T-helper 1 cell (primary cell): Measurements from ENCODE around the gene AHNAK.
A peak's percentile ranks its signal among the peaks of the same experiment; 100 is the strongest.

Source experiments
- DNase-seq, 5 donors: peaks; one replicate each; pipeline ENCODE4 v3.0.0-alpha.2; 2012 to 2020

AHNAK gene

DNA sequence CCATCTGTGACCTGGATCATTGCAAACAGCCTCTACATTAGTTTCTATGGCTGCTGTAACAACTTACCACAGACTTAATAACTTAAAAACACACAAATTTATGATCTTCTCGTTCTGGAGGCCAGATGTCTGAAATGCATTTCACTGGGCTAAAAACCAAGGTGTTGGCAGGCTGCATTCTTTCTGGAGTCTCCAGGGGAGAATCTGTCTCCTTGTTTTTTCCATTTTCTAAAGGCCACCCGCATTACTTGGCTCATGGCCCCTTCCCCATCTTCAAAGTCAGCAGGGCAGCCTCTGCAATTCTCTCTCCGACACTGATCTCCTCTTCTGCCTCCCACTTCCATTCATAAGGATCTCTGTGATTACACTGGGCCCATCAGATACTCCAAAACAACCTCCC, 116.2 kb downstream of the AHNAK start:
- no peak for DNase-seq

DNA sequence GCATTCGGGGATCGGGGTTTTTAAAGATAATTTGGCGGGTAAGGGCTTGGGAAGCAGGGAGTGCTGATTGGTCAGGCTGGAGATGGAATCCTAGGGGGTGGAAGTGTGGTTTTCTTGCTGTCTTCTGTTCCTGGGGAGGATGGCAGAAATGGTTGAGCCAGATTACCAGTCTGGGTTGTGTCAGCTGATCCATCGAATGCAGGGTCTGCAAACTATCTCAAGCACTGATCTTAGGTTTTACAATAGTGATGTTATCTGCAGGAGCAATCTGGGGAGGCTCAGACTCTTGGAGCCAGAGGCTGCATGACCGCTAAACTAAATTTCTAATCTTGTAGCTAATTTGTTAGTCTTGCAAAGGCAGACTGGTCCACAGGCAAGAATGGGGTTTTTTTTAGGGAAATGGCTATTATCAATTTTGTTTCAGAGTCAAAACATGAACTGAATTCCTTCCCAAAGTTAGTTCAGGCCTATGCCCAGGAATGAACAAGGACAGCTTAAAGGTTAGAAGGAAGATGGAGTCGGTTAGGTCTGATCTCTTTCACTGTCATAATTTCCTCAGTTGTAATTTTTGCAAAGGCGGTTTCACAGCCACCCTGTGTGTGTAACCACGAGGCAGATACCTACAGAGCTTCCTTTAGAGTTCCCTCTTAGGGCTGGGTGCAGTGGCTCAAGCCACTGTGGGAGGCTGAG, 117.6 kb downstream of the AHNAK start:
- DNase-seq = no peak

DNA sequence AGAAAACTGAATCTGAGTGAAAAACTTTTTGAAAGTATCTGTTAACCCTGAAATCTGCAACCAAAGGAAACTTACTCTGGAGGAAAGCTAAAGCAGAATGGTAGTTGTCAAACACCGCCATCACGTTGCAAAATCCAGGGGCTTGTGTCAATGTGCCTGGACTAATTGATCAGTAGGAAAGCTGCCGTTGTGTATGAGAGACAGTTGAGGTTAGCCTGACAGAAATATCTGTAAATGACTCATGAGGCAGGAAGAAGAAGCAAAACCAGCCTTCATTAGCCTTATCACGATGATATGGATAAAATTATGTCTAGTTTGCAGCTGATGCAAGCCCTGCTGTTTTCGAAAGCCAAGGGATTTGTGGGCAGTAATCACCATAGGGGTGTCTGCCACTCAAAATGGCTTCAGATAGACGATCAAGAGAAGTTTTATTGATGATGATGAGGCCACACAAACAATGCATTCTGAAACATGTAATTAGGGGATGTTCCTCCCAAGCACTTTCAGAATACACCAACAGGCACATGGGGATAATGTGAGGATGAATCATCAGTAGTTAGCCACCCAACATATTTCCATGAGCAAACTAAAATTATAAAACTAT, 118.9 kb downstream of the AHNAK start:
- peak in 1 of 5 donors; percentile 89 for DNase-seq

DNA sequence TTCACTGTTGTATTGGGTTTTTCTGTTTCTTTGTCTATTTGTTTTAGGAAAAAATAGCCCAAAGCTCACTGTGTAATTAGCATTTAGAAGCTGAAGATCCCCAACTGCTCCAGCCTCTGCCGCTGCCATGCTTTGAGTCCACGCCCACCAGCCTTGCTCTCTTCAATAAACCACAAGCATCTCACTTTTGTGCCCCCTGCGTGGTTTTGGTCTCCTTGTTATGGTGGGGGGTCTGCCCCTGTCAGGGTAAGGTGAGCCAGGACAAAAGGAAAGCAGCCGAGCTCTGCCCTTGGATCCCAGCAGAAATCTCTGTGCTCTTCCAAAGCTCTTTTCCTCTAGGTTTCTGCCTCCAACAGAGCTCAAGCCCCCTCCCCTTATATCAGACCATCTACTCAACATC, 123.6 kb downstream of the AHNAK start:
- DNase-seq = no peak

DNA sequence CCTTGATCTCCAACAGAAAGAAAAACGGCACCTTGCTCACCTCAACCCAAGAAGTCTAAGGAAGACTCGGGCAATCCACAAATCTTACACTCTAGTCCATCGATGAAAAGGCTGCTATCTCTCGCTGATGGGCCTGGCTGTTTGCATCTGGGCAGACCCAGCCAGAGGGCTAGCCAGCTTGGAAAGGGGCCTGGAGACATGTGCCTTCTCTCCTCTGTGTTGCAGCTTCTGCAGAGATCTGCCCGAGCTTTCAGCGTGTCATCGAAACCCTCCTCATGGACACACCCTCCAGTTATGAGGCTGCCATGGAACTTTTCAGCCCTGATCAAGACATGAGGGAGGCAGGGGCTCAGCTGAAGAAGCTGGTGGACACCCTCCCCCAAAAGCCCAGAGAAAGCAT, 124.6 kb downstream of the AHNAK start:
- no peak for DNase-seq

DNA sequence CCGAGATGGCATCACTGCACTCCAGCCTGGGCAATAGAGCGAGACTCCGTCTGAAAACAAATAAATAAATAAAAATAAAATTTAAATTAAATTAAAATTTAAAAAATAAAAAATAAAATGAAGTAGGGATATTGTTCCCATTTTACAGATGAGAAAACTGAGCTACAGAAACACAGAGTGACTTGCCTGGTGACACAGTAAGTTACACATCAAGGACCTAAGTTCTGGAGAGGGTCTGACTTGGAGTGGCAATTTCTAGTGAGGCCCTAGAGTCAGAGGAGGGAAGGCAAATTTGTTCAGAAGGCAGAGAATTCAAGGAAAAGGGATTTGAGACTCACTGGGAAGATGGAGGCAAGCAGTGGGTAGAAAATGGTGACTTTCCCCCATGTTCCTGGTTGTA, 125.7 kb downstream of the AHNAK start:
- DNase-seq = no peak

DNA sequence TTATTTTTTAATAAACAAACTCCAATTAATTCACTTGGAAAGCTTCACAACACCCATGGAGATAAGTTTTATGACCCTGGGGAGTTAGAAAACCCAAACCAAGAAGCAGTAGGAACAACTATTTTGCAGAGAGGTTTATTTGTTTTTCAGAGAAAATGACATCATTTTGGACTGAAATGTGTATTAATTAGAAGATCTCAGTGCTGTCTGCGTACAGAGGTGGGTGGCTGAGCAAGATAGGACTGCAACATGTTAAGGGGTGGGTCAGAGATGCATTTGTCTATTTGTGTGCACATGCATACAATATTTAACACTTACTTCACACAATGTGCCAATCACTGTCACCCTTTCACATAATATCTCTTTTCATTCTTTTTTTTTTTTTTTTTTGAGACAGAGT, 126.7 kb downstream of the AHNAK start:
- no peak for DNase-seq

DNA sequence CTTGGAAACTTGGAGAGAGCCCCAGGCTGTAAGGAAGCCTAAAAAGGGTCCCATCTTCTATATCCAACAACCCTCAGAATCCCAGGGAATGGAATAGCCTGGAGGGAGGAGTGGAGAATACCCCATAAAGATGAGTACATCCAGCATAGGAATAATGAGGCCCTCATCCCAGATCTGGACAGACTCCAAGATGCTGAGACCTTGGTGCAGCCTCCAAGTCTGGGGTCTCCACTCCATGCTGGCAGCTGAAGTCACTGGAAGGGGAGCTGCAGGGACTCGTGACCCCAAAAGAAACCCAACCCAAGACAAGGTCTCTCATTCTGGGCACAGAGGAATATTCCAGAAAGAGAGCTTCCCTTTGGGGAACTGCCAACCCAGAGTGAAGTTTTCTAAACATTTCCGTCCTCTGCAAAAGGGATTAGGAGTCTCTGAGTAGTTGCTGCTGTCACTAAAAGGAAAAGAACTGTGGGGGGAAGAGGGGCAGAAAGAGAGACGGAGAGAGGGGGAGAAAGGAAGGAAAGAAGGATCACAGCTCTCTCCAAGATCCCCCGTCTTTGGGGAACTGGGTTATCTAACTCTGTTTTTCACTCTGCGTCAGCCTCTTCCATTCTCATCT, 127.2 kb downstream of the AHNAK start:
- no peak for DNase-seq

DNA sequence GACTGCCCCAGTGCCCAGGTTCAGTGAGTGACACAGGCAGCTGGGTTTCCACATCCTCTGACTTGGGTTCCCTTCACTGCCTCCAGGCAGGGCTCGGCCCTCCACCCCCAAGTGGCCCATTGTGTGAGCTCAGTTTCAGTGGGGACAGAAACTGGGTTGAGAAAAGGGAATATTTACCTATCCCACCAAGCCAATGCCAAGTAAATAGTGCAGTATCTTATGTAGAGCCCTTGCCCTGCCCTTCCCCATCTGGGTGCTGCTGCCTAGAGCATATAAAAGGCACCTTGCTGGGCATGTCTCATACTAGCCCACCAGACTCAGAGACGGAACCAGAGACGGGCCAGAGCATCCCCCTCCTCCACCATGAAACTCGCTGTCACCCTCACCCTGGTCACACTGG, 127.9 kb downstream of the AHNAK start, which contains the start of gene SCGB1A1:
SCGB1A1 (plus strand) TSS at position 301 of the 400 bp plus-strand sequence; CDS start at position 364, 63 bp downstream.
- no peak for DNase-seq

DNA sequence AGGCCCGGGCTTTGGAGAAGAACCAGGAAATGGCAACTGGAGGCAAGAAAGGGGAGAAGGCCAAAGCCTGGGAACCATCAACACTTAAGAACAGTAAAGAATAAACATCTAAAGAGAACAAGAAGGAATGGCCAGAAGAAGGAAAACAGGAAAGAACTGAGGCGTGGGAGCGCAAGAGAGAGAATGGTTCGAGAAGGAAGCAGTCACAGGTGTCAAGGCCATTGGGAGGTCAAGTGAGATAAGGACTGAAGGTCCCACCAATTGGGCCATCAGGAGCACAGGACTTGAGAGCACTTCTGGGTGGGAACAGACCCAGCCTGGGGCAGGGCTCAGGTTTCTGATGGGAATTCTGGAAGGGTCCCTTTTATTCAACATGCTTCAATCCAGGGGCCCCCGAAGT, 128.5 kb downstream of the AHNAK start:
- no peak for DNase-seq

DNA sequence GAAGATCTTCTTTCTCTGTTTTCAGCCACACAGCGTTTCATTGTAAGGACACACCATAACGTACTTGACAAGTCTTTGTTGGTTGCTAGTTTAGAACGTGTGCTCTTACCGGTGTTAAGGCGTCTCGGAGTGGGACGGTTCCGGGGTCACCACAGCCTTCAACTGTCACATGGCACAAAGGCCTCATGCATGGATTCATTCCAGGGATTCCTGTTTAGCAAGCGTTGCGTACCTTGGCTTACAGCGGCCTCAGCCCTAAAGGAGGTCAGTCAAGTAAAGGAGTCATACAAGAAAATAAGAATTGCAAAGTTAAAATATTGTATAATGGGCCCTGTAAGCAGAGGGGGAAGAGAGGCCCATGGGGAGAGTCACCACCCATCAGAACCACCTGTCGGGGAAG, 130.0 kb downstream of the AHNAK start:
- DNase-seq = no peak

DNA sequence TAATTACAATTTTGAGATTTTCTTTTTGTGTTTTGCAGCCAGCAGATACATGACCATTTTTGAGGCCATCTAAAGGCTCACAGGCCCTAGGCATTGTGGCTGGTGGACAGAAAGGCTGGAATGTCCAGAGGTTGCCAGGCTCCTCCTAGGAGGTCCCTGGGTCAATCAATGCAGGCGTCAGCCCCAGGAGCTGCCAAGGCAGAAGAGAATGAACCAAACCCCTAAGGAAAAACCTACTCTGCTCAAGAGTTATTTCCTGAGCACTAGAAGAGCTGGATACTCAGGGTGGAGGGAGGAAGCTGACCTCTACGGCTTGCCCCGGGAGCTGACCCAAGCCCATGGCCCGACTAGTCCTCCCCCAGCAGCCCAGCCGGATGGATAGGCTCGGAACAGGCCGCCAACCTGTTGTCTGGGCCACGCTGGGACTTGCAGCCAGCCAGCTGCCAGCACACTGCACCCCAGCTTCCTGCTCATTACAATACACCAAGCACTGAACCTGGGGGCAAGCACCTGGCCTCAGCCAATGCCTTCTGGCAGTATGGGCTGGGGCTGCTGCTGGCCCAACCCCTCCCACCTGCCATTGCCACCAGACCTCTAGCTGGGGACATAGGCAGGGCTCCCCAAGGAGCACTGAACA, 133.4 kb downstream of the AHNAK start:
- no peak for DNase-seq

DNA sequence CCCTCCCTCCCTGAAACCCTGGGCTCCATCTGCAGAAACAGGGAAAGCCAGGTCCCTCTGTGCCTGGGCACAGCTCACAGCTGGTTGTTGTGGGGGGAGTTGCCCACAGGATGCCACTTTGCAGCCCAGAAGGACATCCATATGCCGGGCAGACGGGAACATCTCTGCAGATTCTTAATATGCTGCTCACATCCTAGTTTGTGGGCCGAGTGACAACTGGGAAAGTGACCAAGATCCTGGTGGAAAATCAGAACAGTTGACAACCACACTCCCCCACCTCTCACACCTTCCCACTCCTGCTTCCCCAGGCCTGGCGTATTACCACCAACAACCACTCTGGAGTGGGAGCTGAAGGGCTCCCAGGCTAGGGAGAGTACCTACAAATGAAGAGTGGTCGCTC, 135.1 kb downstream of the AHNAK start:
- no peak for DNase-seq

DNA sequence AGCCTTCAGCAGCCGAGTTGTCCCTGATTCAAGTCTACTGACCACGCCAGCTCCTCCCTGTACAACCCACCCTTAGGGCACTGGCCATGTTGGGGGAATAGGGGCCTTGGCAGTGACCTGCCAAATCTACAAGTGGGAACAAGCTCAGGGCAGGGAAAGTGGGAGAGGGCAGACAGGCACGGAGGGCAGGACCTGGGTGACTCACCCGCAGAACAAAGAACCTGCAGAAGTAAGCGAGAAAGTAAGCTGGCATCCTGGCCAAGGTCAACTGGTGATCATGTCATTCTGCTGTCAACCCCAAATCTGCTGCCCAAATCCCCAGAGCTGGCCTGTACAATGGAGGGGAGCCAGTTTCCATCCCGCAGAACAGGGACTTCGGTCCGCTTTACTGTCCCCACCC, 135.6 kb downstream of the AHNAK start:
- DNase-seq = no peak

DNA sequence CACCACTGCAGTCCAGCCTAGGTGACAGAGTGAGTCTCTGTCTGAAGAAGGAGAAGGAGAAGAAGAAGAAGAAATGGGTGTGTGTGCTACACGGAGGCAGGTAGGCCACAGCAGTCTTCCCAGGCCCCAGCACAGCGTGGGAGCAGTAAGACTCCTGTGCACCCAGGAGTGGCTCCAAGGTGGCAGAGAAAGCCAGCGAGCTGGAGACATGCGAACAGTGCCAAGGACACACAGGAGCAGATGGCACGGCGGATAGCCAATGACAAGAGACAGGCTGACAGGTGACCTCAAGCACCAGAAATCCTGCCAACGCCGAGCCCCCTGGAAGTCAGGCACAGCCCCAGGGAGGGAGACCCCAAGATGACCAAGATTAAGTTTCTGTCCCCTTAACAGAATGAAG, 136.8 kb downstream of the AHNAK start:
- no peak for DNase-seq

DNA sequence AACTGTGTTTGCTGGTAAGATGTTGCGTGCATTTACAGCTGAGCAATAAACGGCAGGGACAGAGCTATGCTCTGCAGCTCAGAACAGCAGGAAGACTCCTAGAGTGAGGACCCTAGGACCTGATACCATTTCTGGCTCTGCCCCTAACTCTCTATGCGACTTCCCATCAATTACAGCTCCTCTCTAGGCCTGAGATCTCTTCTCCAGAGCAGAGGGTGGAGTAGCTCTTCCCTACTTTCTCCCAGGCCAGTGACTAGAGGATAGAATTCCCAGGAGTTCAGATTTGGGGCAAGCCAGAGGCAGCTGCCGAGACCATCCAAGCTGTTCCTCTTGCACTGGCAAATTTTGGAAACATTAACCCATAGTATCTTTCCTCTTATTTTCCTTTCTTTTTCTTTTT, 140.6 kb downstream of the AHNAK start:
- DNase-seq = no peak

DNA sequence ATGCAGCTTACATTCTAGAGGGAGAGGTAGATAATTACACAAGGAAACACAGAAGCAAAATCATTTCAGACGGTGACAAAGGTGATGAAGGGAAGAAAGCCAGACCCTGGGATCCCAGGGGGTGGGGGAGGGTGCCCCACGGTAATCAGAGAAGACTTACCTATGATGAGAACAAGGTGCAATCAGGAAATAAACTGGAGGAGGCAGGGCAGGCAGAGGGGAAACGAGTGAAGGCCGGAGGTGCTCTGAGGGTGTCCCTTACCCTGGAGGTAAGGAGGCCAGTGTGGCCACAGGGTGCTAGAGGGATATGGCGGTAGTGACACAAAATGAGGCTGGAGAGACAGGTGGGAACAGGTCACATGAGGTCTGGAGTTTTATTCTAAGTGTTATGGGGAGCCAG, 141.7 kb downstream of the AHNAK start:
- DNase-seq = no peak

DNA sequence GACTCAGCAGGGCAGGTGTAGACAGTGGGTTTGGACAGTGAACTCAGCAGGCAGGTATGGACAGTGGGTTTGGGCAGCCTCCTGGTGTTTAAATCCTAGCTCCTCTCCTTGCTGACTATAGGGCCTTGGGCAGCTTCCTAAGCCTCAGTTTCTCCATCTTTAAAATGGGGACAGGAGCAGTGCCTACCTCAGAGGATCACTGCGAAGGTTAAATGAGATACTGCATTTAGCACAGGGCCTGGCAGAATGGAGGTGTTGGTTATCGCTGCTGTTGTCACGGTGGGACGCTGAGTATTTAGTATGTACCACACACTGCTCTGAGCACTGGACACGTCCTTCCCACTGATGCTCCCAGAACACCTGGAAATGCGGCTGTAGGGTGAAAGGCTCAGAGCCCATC, 142.2 kb downstream of the AHNAK start:
- DNase-seq = no peak

DNA sequence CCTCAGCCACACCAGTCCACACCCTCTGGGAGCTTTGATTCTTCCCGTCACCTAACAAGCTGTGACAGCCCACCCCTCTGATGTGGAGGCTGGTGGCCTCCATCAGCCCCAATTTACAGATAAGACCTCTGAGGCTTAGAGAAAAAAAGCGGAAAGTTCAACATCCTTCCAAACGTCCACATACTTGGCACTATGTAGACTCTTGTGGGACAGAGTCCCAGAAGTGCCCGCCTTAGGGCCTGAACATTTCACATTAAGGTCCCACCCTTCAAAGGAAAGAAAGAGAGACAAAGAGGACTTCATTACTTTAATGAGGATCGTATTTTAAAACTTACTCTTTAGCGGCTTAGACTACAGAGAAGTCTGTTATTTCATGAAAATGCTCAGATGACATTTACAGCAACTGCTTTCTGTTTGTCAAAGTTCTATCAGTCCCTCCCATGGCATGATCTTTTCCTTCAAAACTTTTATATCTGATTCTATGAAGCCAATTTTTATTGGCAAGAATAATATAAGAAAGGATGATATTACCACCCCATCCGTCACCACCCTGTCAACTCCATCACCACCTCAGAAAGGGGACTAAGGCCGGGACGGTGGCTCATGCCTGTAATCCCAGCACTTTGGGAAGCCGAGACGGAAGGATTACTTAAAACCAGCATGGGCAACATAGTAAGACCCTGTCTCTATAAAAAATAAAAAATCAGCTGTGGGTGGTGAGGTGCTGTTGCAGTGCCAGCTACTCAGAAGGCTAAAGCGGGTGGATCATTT, 143.5 kb downstream of the AHNAK start:
- DNase-seq = no peak

DNA sequence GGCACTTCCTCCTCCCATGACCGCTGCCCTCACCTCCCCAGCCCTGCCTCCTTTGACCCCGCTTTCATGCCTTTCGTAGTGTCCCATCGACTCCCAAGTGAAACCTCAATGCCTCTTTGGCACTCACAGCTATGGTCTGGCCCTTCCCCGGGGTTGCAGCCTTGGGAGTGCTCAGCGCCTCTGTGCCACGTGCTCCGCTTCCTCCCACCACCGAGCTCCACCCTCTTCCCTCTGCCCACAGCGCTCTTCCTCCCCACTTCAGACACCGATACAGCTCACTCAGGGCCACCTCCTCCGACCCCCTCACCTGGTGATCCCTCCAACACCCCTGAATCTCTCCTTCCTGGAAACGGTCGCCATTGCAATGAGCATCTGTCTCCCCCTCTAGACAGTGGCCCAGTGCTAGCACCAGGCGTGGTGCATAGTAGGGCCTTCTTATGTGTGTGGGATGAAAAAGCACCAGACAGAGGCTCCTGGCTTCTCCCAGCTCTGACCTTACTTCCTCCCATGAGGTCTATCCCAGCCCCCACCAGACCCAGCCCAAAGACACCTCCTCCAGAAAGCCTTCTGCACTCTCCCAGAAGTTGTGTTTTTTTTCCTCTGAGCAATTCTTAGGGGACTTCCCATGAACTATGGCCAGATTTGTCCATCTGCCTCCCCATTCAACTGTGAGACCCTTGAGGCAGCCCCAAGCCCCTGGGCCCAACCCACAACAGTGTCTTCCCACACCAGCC, 144.2 kb downstream of the AHNAK start:
- DNase-seq = peak; percentile 19 to 69 (median 26)

DNA sequence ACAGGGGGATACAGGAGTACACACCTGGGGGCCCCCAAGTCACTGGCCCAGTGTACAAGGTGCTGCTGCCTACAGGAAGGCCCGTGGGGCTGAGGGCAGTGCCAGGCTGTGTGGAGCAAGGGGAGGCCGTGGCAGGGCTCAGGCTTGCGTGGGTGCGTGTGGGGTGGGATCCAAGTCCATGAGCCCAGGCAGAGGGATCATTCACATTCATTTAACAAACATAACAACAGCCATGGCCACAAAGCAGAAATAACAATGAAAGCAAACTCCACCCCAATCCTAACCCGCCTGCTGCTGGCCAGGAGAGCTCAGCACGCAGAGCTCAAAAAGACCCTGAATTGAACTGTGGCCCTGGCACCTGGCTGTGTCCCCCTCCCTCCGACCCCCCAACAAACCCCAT, 144.8 kb downstream of the AHNAK start:
- no peak for DNase-seq

DNA sequence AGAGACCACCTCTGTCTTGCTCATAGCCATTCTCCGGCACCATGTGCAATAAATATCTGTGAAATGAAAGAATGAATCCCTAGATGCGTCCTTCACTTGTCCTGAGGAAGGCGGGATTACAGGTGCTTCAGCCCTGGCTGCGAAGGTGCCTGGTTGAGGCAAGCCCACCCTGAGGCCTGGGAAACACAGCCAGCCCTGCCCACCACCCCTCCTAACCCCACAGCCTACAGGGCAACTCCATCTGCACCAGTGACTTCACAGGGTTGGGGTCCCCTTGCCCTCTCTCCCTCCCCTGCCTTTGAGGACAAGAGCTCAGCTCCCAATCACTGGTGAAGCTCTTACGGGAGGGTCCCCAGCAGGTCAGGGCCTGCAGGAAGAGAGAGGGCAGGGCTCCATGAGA, 145.2 kb downstream of the AHNAK start:
- no peak for DNase-seq
